ENCODE data around the gene DCTN3. TPM values are rescaled to one million over a fixed set of nuclear protein-coding genes. Genes with fewer than 3 reads are reported as not detected.
A peak's percentile ranks its signal among the peaks of the same experiment; 100 is the strongest.

The DCTN3 gene
- total RNA-seq, 2 experiments from 2014 or later: 81.5 to 84.4 TPM

DNA sequence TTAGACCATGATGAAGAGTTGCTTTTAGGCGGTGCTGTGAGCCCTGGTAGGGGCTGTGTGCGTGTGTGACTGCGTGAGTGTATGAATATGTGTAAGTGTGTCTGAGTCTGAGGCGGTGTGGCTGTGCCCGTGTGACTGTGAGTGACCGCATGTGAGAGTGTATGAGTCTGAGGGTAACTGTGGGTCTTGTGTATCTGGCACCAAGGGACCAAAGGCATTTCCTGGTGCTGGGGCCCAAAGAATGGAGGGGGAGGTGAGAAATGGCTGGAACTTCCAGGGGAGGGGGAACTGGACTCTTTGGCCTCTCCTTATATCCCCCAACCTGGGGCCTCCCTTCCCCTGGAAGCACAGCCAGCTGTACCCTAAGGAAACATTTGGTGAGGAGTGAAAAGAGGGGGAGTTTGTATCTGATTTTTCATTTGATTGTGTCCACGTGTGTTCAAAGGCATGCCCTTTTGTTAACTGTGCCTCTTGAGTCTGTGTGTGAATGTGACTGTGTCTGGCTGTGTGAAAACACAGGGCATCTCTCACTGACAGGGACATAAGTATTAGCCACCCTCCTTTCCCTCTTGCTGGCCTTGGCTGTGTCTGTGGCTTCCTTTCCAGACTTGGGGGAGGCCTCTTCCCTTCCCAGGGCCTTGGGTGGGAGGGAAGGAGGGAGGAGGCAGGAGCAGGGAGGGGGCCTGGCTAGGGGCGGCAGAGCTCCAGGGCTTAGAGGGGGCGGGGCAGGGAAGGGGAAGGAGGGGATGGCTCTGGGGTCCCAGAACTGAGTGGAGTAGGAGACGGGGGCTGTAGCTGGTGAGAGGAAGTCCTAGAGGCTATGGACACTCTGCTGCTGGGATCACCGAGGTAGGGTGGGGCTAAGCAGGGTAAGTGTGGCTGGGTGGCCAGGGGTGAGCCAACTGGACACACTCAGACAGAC lies 33.1 kb upstream of the DCTN3 start:
- intact Hi-C loops (cut with DNase I, micrococcal nuclease): no loop called here
- H3K4me3 Mint-ChIP-seq: no peak overlapping the region
- ATAC-seq (ENCODE audit: poor library complexity): no peak

DNA sequence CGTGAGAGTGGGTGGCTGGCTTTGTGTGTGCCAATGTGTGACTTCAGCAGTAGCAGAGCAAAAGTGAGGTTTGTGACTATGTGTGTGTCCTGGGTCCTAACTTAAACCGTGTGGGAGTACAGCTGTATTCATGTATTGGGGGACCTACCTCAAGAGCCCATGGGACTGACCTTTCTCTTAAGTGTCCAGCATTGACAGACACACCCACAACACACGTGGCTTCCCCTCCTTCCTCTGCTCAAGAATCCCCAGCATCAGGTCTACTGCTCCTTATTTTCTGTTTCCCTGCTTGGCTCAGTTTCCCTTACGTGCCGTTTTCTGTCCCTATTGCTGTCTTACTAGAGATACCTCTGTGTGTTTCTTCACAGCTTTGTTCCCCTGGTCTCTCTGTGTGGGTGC lies 32.3 kb upstream of the DCTN3 start:
- Mint-ChIP-seq H3K4me1 (ENCODE audit: low read depth) (peaks cover 40% of the 10 kb centered on the region), H3K27me3 (no peaks in the 10 kb centered on the region), H3K27ac (peak overlapping the region; percentile 9), H3K36me3 (ENCODE audit: low read depth) (peaks cover 40% of the 10 kb centered on the region), H3K9me3 (no peaks in the 10 kb centered on the region), H3K4me3 (peak overlapping the region; percentile 12)
- Histone ChIP-seq H3K27ac (ENCODE audit: low read depth in 1 of 2, low read length in 2 of 2) (no peak overlapping the region), H3K9me3 (ENCODE audit: control insufficient read depth in 1 of 2, insufficient read depth in 1 of 2, low read length in 2 of 2) (no peaks in the 10 kb centered on the region), H3K4me3 (ENCODE audit: low read length) (no peak overlapping the region), H3K27me3 (ENCODE audit: control insufficient read depth in 1 of 2, insufficient read depth in 2 of 2, low read length in 2 of 2) (no peaks in the 10 kb centered on the region), H3K4me1 (ENCODE audit: insufficient read depth, low read length) (peaks cover 48% of the 10 kb centered on the region), H3K36me3 (ENCODE audit: insufficient read depth, low read length) (peaks cover 41% of the 10 kb centered on the region)
- TF ChIP-seq, protein P1, sequence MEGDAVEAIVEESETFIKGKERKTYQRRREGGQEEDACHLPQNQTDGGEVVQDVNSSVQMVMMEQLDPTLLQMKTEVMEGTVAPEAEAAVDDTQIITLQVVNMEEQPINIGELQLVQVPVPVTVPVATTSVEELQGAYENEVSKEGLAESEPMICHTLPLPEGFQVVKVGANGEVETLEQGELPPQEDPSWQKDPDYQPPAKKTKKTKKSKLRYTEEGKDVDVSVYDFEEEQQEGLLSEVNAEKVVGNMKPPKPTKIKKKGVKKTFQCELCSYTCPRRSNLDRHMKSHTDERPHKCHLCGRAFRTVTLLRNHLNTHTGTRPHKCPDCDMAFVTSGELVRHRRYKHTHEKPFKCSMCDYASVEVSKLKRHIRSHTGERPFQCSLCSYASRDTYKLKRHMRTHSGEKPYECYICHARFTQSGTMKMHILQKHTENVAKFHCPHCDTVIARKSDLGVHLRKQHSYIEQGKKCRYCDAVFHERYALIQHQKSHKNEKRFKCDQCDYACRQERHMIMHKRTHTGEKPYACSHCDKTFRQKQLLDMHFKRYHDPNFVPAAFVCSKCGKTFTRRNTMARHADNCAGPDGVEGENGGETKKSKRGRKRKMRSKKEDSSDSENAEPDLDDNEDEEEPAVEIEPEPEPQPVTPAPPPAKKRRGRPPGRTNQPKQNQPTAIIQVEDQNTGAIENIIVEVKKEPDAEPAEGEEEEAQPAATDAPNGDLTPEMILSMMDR (IDR thresholded peaks at IDR 0.05): no peak
- POLR2A ChIA-PET: no interaction called here
- DNase-seq (no peak), ATAC-seq (ENCODE audit: poor library complexity) (no peak)
- intact Hi-C loops (cut with DNase I, micrococcal nuclease): no loop called here
- CTCF ChIA-PET: interaction anchor here (1.0 kb wide), 1 partner anchor 19 kb away, joined by 3 read pairs; no protein-coding TSS in a partner anchor

More for the DNA sequence above, 33.1 kb upstream of the DCTN3 start:
- TF ChIP-seq, protein P1 (IDR thresholded peaks at IDR 0.05): no peak
- H3K27me3 ChIP-seq (ENCODE audit: control insufficient read depth in 1 of 2, insufficient read depth in 2 of 2, low read length in 2 of 2): no peaks in the 10 kb centered on the region
- peaks cover 42% of the 10 kb centered on the region for H3K4me1 ChIP-seq (ENCODE audit: insufficient read depth, low read length)
- Mint-ChIP-seq H3K27me3 (no peaks in the 10 kb centered on the region), H3K27ac (peak overlapping the region; percentile 9), H3K36me3 (ENCODE audit: low read depth) (peaks cover 32% of the 10 kb centered on the region), H3K9me3 (no peaks in the 10 kb centered on the region), H3K4me1 (ENCODE audit: low read depth) (peaks cover 32% of the 10 kb centered on the region)
- H3K36me3 ChIP-seq (ENCODE audit: insufficient read depth, low read length): peaks cover 38% of the 10 kb centered on the region
- CTCF ChIA-PET: no interaction called here
- no peak for DNase-seq
- no peaks in the 10 kb centered on the region for H3K9me3 ChIP-seq (ENCODE audit: control insufficient read depth in 1 of 2, insufficient read depth in 1 of 2, low read length in 2 of 2)
- H3K4me3 ChIP-seq (ENCODE audit: low read length): no peak overlapping the region
- H3K27ac ChIP-seq (ENCODE audit: low read depth in 1 of 2, low read length in 2 of 2): no peak overlapping the region
- POLR2A ChIA-PET: no interaction called here

- peaks cover 46% of the 10 kb centered on the region for H3K36me3 Mint-ChIP-seq (ENCODE audit: low read depth)
- H3K27me3 Mint-ChIP-seq: no peaks in the 10 kb centered on the region
- H3K4me3 Mint-ChIP-seq: peak within 1 kb of the TSS; percentile 12
- no peaks in the 10 kb centered on the region for H3K9me3 Mint-ChIP-seq
- ChIA-PET CTCF (interaction anchor here (1.0 kb wide), 1 partner anchor 18 kb away, joined by 3 read pairs; no protein-coding TSS in a partner anchor), POLR2A (no interaction called here)
- Histone ChIP-seq H3K27ac (ENCODE audit: low read depth in 1 of 2, low read length in 2 of 2) (no peak within 1 kb of the TSS), H3K9me3 (ENCODE audit: control insufficient read depth in 1 of 2, insufficient read depth in 1 of 2, low read length in 2 of 2) (no peaks in the 10 kb centered on the region), H3K4me3 (ENCODE audit: low read length) (no peak within 1 kb of the TSS), H3K27me3 (ENCODE audit: control insufficient read depth in 1 of 2, insufficient read depth in 2 of 2, low read length in 2 of 2) (no peaks in the 10 kb centered on the region), H3K4me1 (ENCODE audit: insufficient read depth, low read length) (peaks cover 52% of the 10 kb centered on the region), H3K36me3 (ENCODE audit: insufficient read depth, low read length) (peaks cover 41% of the 10 kb centered on the region)
- DNase-seq: peak in 8 of 14 experiments; percentile 36 to 70 (median 48)
- TF ChIP-seq, protein P1 (IDR thresholded peaks at IDR 0.05): no peak
- intact Hi-C loops (cut with DNase I, micrococcal nuclease): no loop called here
- H3K4me1 Mint-ChIP-seq (ENCODE audit: low read depth): peaks cover 46% of the 10 kb centered on the region
- H3K27ac Mint-ChIP-seq: peak within 1 kb of the TSS; percentile 44
- peak; percentile 78 for ATAC-seq (ENCODE audit: poor library complexity)
These were observed 31.7 kb upstream of the DCTN3 start, which contains the start of gene IL11RA for GRCh38 chr9:34651876-34652601. Gene IL11RA (plus strand): TSS chr9:34652185. CDS start chr9:34655218, 3,033 bp downstream.

All from CD4-positive, alpha-beta T cell (primary cell).